ENCODE data around the gene ZBTB17. TPM values are rescaled to one million over a fixed set of nuclear protein-coding genes. Genes with fewer than 3 reads are reported as not detected.
"Not testable (repeated sequence)": the region's sequence is repeated elsewhere in the genome, so short reads cannot be mapped to it uniquely, and the experiment has no call there.

Gene ZBTB17
- total RNA-seq, 1 donor from 2014 or later = 155 TPM

- H3K36me3 ChIP-seq = peaks cover 70 to 77% of the 10 kb centered on the region in 2 donors
- H3K4me3 ChIP-seq = no peak overlapping the region
- no peaks in the 10 kb centered on the region for H3K27me3 ChIP-seq
- DNase-seq (ENCODE audit: low spot score in 2 of 2) = no peak
- intact Hi-C loops (cut with DNase I) = no loop called here
- TF ChIP-seq, protein P1, sequence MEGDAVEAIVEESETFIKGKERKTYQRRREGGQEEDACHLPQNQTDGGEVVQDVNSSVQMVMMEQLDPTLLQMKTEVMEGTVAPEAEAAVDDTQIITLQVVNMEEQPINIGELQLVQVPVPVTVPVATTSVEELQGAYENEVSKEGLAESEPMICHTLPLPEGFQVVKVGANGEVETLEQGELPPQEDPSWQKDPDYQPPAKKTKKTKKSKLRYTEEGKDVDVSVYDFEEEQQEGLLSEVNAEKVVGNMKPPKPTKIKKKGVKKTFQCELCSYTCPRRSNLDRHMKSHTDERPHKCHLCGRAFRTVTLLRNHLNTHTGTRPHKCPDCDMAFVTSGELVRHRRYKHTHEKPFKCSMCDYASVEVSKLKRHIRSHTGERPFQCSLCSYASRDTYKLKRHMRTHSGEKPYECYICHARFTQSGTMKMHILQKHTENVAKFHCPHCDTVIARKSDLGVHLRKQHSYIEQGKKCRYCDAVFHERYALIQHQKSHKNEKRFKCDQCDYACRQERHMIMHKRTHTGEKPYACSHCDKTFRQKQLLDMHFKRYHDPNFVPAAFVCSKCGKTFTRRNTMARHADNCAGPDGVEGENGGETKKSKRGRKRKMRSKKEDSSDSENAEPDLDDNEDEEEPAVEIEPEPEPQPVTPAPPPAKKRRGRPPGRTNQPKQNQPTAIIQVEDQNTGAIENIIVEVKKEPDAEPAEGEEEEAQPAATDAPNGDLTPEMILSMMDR (IDR thresholded peaks at IDR 0.05) = no peak
- H3K9me3 ChIP-seq = no peaks in the 10 kb centered on the region
- H3K27ac ChIP-seq = no peak overlapping the region
- H3K4me1 ChIP-seq = peaks cover 0 to 4% of the 10 kb centered on the region in 2 donors
Measured at GRCh38 chr1:15918962-15919715, 56.8 kb downstream of the ZBTB17 start.

GRCh38 chr1:15916916-15917315 is 59.0 kb downstream of the ZBTB17 start:
- TF ChIP-seq, protein P1 (IDR thresholded peaks at IDR 0.05) = no peak
- Histone ChIP-seq H3K4me1 (peaks cover 0 to 4% of the 10 kb centered on the region in 2 donors), H3K36me3 (peaks cover 65 to 86% of the 10 kb centered on the region in 2 donors), H3K27me3 (no peaks in the 10 kb centered on the region), H3K4me3 (no peak overlapping the region), H3K27ac (no peak overlapping the region), H3K9me3 (no peaks in the 10 kb centered on the region)
- no peak for DNase-seq (ENCODE audit: low spot score in 2 of 2)
- intact Hi-C loops (cut with DNase I) = no loop called here

DNA sequence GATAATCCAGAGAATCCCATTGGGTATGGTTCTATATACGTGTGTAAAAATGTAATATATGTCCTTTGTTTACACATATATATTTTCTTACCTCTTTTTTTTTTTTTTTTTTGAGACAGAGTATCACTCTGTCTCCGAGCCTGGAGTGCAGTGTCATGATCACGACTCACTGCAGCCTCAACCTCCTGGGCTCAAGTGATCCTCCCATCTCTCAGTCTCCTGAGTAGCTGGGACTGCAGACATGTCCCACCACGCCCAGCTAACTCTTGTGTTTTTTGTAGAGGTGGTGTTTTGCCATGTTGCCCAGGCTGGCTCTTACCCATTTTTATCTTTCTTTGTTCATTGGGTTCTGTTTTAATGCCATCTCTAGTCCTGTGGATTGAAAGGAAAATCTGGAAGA is 59.5 kb downstream of the ZBTB17 start:
- H3K36me3 ChIP-seq = peaks cover 68 to 86% of the 10 kb centered on the region in 2 donors
- H3K4me3 ChIP-seq = no peak overlapping the region
- TF ChIP-seq, protein P1 (IDR thresholded peaks at IDR 0.05) = no peak

GRCh38 chr1:15915991-15916390 is 59.9 kb downstream of the ZBTB17 start:
- no peak overlapping the region for H3K27ac ChIP-seq
- no peaks in the 10 kb centered on the region for H3K27me3 ChIP-seq
- no peak overlapping the region for H3K4me3 ChIP-seq
- no peak for DNase-seq (ENCODE audit: low spot score in 2 of 2)
- no peaks in the 10 kb centered on the region for H3K9me3 ChIP-seq
- intact Hi-C loops (cut with DNase I) = no loop called here
- peaks cover 0 to 4% of the 10 kb centered on the region in 2 donors for H3K4me1 ChIP-seq
- TF ChIP-seq, protein P1 (IDR thresholded peaks at IDR 0.05) = no peak
- peaks cover 68 to 86% of the 10 kb centered on the region in 2 donors for H3K36me3 ChIP-seq

More for the DNA sequence above, 59.5 kb downstream of the ZBTB17 start:
- intact Hi-C loops (cut with DNase I) = no loop called here
- H3K27me3 ChIP-seq = no peaks in the 10 kb centered on the region
- no peaks in the 10 kb centered on the region for H3K9me3 ChIP-seq
- H3K27ac ChIP-seq = no peak overlapping the region
- H3K4me1 ChIP-seq = peaks cover 0 to 4% of the 10 kb centered on the region in 2 donors
- DNase-seq (ENCODE audit: low spot score in 2 of 2) = no peak

- H3K4me3 ChIP-seq; H3K9me3 ChIP-seq; H3K27me3 ChIP-seq; H3K27ac ChIP-seq; H3K4me1 ChIP-seq; DNase-seq (ENCODE audit: low spot score in 2 of 2); intact Hi-C loops (cut with DNase I): not testable (repeated sequence)
- peaks cover 56 to 85% of the 10 kb centered on the region in 2 donors for H3K36me3 ChIP-seq
Measured at GRCh38 chr1:15913607-15914006, 62.3 kb downstream of the ZBTB17 start.

DNA sequence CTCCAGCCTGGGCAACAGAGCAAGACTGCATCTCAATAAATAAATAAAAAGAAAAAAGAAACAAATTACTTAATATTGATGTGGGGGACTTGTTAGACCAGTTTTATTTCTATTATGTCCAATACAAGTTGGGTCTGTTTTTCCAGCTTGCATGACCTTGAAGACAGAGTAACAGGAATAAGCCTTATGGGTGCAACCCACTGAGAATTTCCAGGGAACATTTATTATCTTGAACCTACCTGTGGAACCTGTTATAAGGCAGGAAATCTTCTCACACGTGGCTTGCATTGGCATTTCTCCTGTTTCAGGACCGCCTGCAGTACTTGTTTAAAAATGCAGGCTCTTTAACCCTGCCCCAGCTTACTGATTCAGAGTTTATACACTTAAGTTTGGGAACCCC is 64.0 kb downstream of the ZBTB17 start:
- no peak for DNase-seq (ENCODE audit: low spot score in 2 of 2)
- Histone ChIP-seq H3K4me3 (no peak overlapping the region), H3K27ac (no peak overlapping the region), H3K36me3 (peaks cover 50 to 76% of the 10 kb centered on the region in 2 donors), H3K4me1 (peaks cover 0 to 7% of the 10 kb centered on the region in 2 donors), H3K9me3 (no peaks in the 10 kb centered on the region), H3K27me3 (no peaks in the 10 kb centered on the region)
- intact Hi-C loops (cut with DNase I) = no loop called here
- TF ChIP-seq, protein P1 (IDR thresholded peaks at IDR 0.05) = no peak
